ENCODE results near the gene MINDY4B. TPM values are rescaled to one million over a fixed set of nuclear protein-coding genes. Genes with fewer than 3 reads are reported as not detected.

Gene MINDY4B
- polyA plus RNA-seq, 4 donors = 0.16 TPM; not detected in 3

Other genes starting within 250 kb of the MINDY4B start
- under 1 TPM in 1 of 4 donors, not detected in 3; 0.04 TPM for gene ERICH6, start 201.5 kb downstream of the MINDY4B start, polyA plus RNA-seq
- gene SIAH2, start 142.3 kb downstream of the MINDY4B start, polyA plus RNA-seq = 10 to 100 TPM; 14.5 to 20.0 (median 16.3) TPM
- gene CLRN1, start 67.3 kb upstream of the MINDY4B start, polyA plus RNA-seq = 1 to 10 TPM in 3 of 4 donors, under 1 TPM in 1; 0.06 to 4.5 (median 4.0) TPM
- gene MED12L, start 180.2 kb upstream of the MINDY4B start, polyA plus RNA-seq = 1 to 10 TPM in 1 of 4 donors, under 1 TPM in 3; 0.16 to 2.4 (median 0.36) TPM

All from small intestine (tissue), 4 donors.